SK-N-SH treated with all-trans-retinoic acid at 6 μM for 48 hours (cell line): Measurements from ENCODE around the gene CHI3L2.

Experiments used
- ATAC-seq: fragments of 200-7000 bp; cut with Tn5 transposase; 3 replicates; pipeline ENCODE4 v1.9.1; 2020; ENCODE audit warnings: mild to moderate bottlenecking, moderate library complexity
- ARNTL ChIP-seq: fragments of 450-650 bp; formaldehyde crosslinking; IDR thresholded peaks from 2 replicates; pipeline ENCODE4 v1.5.0; 2020; ENCODE audit warnings: low read depth, mild to moderate bottlenecking, moderate library complexity, borderline replicate concordance
- ESRRG ChIP-seq: fragments of 250-450 bp; sonication (Bioruptor Pico); IDR thresholded peaks from 2 replicates; pipeline ENCODE4 v1.6.1; 2021; ENCODE audit warnings: mild to moderate bottlenecking
- GLIS3 ChIP-seq: fragments of 250-450 bp; sonication (Bioruptor Pico); IDR thresholded peaks from 2 replicates; pipeline ENCODE4 v1.5.0; 2020; ENCODE audit warnings: mild to moderate bottlenecking, moderate library complexity
- OSR1 ChIP-seq: fragments of 250-450 bp; sonication (Bioruptor Pico); IDR thresholded peaks from 2 replicates; pipeline ENCODE4 v1.8.0; 2022; ENCODE audit warnings: moderate library complexity, mild to moderate bottlenecking, inconsistent platforms
- PPARA ChIP-seq: fragments of 250-450 bp; sonication (Bioruptor Pico); IDR thresholded peaks from 2 replicates; pipeline ENCODE4 v1.5.0; 2020; ENCODE audit warnings: mild to moderate bottlenecking, borderline replicate concordance
- RARB ChIP-seq: fragments of 250-450 bp; sonication (Bioruptor Pico); IDR thresholded peaks from 2 replicates; pipeline ENCODE4 v1.8.0; 2021; ENCODE audit warnings: mild to moderate bottlenecking, moderate library complexity
- TCF4 ChIP-seq: fragments of 250-450 bp; sonication (Bioruptor Pico); IDR thresholded peaks from 2 replicates; pipeline ENCODE4 v1.8.0; 2021; ENCODE audit warnings: mild to moderate bottlenecking, moderate library complexity, borderline replicate concordance
- TOX ChIP-seq: fragments of 250-450 bp; sonication (Bioruptor Pico); IDR thresholded peaks from 2 replicates; pipeline ENCODE4 v1.8.0; 2021; ENCODE audit warnings: mild to moderate bottlenecking, moderate library complexity, borderline replicate concordance
- ZC3H10 ChIP-seq: fragments of 250-450 bp; sonication (Bioruptor Pico); IDR thresholded peaks from 2 replicates; pipeline ENCODE4 v1.5.1; 2021; ENCODE audit warnings: mild to moderate bottlenecking, moderate library complexity
- ZFP30 ChIP-seq: fragments of 450-650 bp; formaldehyde crosslinking; IDR thresholded peaks from 2 replicates; pipeline ENCODE4 v1.5.0; 2022; ENCODE audit warnings: mild to moderate bottlenecking, moderate library complexity
- ZNF565 ChIP-seq: fragments of 450-650 bp; formaldehyde crosslinking; conservative IDR thresholded peaks from 2 replicates; pipeline ENCODE4 v1.5.0; 2020; ENCODE audit warnings: low read depth, mild to moderate bottlenecking, moderate library complexity
- ZNF8 ChIP-seq: fragments of 450-650 bp; formaldehyde crosslinking; IDR thresholded peaks from 2 replicates; pipeline ENCODE4 v1.5.0; 2020; ENCODE audit warnings: mild to moderate bottlenecking, moderate library complexity
- TF ChIP-seq, protein P1 (sequence below): fragments of 250-450 bp; sonication (Bioruptor Pico); IDR thresholded peaks from 2 replicates; pipeline ENCODE4 v1.5.0; 2020; ENCODE audit warnings: mild to moderate bottlenecking, moderate library complexity
- TF ChIP-seq, protein P2 (sequence below): fragments of 250-450 bp; sonication (Bioruptor Pico); IDR thresholded peaks from 2 replicates; pipeline ENCODE4 v1.8.0; 2021; ENCODE audit warnings: low read depth, mild to moderate bottlenecking, moderate library complexity, borderline replicate concordance
- TF ChIP-seq, protein P3 (sequence below): fragments of 250-450 bp; sonication (Bioruptor Pico); IDR thresholded peaks from 2 replicates; pipeline ENCODE4 v1.5.1; 2021; ENCODE audit warnings: mild to moderate bottlenecking, moderate library complexity
- TF ChIP-seq, protein P4 (sequence below): fragments of 250-450 bp; sonication (Bioruptor Pico); IDR thresholded peaks from 2 replicates; pipeline ENCODE4 v1.8.0; 2020; ENCODE audit warnings: mild to moderate bottlenecking, moderate library complexity, borderline replicate concordance
- TF ChIP-seq, protein P5 (sequence below): fragments of 250-450 bp; sonication (Bioruptor Pico); IDR thresholded peaks from 2 replicates; pipeline ENCODE4 v1.5.1; 2020; ENCODE audit warnings: low read depth, mild to moderate bottlenecking, moderate library complexity

Gene CHI3L2

DNA sequence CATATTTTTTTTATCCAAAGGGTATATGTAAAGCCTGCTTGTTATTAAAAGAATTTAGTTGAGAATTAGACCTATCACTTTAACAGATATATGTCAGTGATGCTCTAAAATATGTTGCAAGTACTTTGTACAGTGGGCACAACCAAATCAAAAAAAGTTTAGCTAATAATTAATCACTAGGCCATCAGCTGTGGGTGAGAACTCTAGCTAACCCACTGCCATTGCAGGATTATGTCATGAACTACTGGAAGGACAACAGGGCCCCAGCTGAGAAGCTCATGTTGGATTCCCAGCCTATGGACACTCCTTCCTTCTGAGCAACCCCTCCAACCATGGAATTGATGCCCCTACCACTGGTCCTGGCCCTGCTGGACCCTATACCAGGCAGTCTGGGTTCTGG, 56.3 kb downstream of the CHI3L2 start (continued):
- TF ChIP-seq, protein P1, sequence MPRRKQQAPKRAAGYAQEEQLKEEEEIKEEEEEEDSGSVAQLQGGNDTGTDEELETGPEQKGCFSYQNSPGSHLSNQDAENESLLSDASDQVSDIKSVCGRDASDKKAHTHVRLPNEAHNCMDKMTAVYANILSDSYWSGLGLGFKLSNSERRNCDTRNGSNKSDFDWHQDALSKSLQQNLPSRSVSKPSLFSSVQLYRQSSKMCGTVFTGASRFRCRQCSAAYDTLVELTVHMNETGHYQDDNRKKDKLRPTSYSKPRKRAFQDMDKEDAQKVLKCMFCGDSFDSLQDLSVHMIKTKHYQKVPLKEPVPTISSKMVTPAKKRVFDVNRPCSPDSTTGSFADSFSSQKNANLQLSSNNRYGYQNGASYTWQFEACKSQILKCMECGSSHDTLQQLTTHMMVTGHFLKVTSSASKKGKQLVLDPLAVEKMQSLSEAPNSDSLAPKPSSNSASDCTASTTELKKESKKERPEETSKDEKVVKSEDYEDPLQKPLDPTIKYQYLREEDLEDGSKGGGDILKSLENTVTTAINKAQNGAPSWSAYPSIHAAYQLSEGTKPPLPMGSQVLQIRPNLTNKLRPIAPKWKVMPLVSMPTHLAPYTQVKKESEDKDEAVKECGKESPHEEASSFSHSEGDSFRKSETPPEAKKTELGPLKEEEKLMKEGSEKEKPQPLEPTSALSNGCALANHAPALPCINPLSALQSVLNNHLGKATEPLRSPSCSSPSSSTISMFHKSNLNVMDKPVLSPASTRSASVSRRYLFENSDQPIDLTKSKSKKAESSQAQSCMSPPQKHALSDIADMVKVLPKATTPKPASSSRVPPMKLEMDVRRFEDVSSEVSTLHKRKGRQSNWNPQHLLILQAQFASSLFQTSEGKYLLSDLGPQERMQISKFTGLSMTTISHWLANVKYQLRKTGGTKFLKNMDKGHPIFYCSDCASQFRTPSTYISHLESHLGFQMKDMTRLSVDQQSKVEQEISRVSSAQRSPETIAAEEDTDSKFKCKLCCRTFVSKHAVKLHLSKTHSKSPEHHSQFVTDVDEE (CRISPR knock-in tag): no peak
- no peak for TF ChIP-seq ZNF565 (CRISPR knock-in tag)

DNA sequence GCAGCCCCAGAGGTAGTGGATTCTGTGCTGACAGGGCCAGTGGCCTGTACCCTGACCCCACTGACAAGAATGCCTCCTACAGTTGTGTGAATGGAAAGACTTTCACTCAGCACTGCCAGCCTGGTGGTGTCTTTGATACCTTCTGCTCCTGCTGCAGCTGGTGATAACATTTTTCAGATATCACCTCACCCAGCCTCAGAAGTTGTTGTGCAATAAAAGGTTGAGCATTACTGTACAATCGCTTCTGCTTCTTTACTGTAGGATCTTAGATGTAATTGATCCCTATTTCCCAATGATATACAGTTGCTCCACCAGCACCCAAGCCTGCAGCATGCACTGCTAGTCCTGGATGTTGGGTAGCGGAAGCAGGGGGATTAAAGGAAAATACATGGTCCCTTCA, 58.4 kb downstream of the CHI3L2 start:
- ATAC-seq: no peak
- TF ChIP-seq, protein P1 (CRISPR knock-in tag): no peak
- TF ChIP-seq OSR1: no peak
- no peak for TF ChIP-seq RARB (CRISPR knock-in tag)
- TF ChIP-seq ZNF8 (CRISPR knock-in tag): no peak
- TF ChIP-seq, protein P2, sequence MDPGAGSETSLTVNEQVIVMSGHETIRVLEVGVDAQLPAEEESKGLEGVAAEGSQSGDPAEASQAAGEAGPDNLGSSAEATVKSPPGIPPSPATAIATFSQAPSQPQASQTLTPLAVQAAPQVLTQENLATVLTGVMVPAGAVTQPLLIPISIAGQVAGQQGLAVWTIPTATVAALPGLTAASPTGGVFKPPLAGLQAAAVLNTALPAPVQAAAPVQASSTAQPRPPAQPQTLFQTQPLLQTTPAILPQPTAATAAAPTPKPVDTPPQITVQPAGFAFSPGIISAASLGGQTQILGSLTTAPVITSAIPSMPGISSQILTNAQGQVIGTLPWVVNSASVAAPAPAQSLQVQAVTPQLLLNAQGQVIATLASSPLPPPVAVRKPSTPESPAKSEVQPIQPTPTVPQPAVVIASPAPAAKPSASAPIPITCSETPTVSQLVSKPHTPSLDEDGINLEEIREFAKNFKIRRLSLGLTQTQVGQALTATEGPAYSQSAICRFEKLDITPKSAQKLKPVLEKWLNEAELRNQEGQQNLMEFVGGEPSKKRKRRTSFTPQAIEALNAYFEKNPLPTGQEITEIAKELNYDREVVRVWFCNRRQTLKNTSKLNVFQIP (CRISPR knock-in tag): no peak
- no peak for TF ChIP-seq GLIS3 (CRISPR knock-in tag)
- TF ChIP-seq, all 23 proteins: peak for 0

DNA sequence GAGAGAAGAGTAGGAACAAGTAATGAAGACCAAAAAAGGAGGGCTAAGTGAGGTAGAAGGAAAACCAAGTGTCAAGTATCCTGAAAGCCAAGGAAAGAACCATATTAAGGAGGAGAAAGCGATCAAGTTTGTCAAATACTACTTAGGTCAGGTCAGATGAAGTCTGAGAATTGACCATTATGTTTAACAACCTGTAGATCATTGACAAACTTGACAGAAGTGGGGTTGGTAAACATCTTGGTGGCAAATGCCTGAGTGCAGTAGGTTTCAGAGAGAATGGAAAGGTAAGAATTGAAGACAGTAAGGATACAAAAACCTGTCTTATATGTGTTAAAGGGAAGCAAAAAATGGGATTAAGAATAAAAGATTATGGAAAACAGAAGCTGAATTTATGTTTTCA, 59.4 kb downstream of the CHI3L2 start:
- ATAC-seq: no peak
- TF ChIP-seq ESRRG (CRISPR knock-in tag): no peak
- no peak for TF ChIP-seq TOX (CRISPR knock-in tag)
- no peak for TF ChIP-seq ZFP30 (CRISPR knock-in tag)
- TF ChIP-seq ZC3H10: no peak
- no peak for TF ChIP-seq TCF4
- no peak for TF ChIP-seq ZNF565 (CRISPR knock-in tag)
- TF ChIP-seq RARB (CRISPR knock-in tag): no peak
- TF ChIP-seq, protein P2 (CRISPR knock-in tag): no peak
- TF ChIP-seq, protein P3, sequence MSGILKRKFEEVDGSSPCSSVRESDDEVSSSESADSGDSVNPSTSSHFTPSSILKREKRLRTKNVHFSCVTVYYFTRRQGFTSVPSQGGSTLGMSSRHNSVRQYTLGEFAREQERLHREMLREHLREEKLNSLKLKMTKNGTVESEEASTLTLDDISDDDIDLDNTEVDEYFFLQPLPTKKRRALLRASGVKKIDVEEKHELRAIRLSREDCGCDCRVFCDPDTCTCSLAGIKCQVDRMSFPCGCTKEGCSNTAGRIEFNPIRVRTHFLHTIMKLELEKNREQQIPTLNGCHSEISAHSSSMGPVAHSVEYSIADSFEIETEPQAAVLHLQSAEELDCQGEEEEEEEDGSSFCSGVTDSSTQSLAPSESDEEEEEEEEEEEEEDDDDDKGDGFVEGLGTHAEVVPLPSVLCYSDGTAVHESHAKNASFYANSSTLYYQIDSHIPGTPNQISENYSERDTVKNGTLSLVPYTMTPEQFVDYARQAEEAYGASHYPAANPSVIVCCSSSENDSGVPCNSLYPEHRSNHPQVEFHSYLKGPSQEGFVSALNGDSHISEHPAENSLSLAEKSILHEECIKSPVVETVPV (CRISPR knock-in tag): no peak
- TF ChIP-seq PPARA (CRISPR knock-in tag): no peak
- no peak for TF ChIP-seq ZNF8 (CRISPR knock-in tag)
- no peak for TF ChIP-seq GLIS3 (CRISPR knock-in tag)
- no peak for TF ChIP-seq ARNTL (CRISPR knock-in tag)

DNA sequence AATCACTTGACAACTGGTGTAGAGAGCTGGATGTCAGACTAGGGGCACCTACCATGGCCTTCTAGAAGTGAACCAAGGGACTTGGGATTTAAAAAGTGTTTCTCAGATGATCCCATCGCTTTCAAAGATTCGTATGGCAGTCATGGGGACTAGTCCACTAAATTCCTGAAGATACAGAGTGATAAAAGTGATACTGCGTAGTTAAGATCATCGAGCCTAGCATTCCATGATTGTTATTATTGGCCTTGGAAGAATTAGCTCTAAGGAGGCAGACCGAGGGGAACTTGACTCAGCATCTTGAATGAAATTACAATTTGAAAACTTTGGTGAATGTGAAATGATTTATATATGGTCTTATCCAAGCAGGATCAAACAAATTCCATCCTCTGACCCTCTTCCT, 61.9 kb downstream of the CHI3L2 start:
- ATAC-seq: no peak
- TF ChIP-seq, protein P4, sequence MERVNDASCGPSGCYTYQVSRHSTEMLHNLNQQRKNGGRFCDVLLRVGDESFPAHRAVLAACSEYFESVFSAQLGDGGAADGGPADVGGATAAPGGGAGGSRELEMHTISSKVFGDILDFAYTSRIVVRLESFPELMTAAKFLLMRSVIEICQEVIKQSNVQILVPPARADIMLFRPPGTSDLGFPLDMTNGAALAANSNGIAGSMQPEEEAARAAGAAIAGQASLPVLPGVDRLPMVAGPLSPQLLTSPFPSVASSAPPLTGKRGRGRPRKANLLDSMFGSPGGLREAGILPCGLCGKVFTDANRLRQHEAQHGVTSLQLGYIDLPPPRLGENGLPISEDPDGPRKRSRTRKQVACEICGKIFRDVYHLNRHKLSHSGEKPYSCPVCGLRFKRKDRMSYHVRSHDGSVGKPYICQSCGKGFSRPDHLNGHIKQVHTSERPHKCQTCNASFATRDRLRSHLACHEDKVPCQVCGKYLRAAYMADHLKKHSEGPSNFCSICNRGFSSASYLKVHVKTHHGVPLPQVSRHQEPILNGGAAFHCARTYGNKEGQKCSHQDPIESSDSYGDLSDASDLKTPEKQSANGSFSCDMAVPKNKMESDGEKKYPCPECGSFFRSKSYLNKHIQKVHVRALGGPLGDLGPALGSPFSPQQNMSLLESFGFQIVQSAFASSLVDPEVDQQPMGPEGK (CRISPR knock-in tag): no peak
- TF ChIP-seq ZC3H10 (no peak), ZNF565 (CRISPR knock-in tag) (no peak), OSR1 (no peak)
- TF ChIP-seq, protein P3 (CRISPR knock-in tag): no peak
- TF ChIP-seq, protein P5, sequence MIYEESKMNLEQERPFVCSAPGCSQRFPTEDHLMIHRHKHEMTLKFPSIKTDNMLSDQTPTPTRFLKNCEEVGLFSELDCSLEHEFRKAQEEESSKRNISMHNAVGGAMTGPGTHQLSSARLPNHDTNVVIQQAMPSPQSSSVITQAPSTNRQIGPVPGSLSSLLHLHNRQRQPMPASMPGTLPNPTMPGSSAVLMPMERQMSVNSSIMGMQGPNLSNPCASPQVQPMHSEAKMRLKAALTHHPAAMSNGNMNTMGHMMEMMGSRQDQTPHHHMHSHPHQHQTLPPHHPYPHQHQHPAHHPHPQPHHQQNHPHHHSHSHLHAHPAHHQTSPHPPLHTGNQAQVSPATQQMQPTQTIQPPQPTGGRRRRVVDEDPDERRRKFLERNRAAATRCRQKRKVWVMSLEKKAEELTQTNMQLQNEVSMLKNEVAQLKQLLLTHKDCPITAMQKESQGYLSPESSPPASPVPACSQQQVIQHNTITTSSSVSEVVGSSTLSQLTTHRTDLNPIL (CRISPR knock-in tag): no peak
- TF ChIP-seq, protein P2 (CRISPR knock-in tag): no peak
